Epithelial cell of prostate (primary cell): Measurements from ENCODE around the gene PSMB7.

Experiments used
- DNase-seq: peaks from one replicate; pipeline ENCODE4 v3.0.0-alpha.2; 2011; ENCODE audit warnings: low read depth, low spot score
- H3K27ac ChIP-seq: fragments of 450-650 bp; 2 replicates; pipeline ENCODE4 v1.5.1; 2017; ENCODE audit warnings: mild to moderate bottlenecking

Gene PSMB7

GRCh38 chr9:124363326-124364096, 51.7 kb downstream of the PSMB7 start:
- no peak for DNase-seq
- no peak overlapping the region for H3K27ac ChIP-seq

DNA sequence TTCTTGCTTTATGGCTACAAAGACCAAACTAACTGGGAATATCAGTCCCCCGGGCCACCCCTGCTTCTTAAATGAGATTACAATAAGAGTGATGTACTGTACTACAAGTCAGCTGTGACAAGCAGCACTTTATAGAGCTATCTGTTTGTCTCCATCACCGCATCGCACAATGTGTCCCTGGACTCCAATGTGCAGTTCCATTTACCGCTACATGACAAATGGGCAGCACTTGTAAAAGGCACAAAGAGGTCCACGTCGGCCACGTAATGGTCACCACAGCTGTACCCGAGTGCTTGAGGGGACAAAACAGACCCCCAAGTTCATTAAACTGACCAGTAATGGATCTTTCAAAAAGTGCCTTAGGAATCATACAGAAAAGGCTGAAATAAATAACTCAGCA, 54.1 kb downstream of the PSMB7 start:
- no peak overlapping the region for H3K27ac ChIP-seq
- no peak for DNase-seq

- no peak for DNase-seq
- H3K27ac ChIP-seq = no peak overlapping the region
These were observed 55.2 kb downstream of the PSMB7 start for GRCh38 chr9:124359855-124360678.

- no peak for DNase-seq
- H3K27ac ChIP-seq = no peak overlapping the region
These were observed 55.8 kb downstream of the PSMB7 start for GRCh38 chr9:124359426-124359825.

- DNase-seq = no peak
- H3K27ac ChIP-seq = no peak overlapping the region
These were observed 56.6 kb downstream of the PSMB7 start for GRCh38 chr9:124358631-124359030.

DNA sequence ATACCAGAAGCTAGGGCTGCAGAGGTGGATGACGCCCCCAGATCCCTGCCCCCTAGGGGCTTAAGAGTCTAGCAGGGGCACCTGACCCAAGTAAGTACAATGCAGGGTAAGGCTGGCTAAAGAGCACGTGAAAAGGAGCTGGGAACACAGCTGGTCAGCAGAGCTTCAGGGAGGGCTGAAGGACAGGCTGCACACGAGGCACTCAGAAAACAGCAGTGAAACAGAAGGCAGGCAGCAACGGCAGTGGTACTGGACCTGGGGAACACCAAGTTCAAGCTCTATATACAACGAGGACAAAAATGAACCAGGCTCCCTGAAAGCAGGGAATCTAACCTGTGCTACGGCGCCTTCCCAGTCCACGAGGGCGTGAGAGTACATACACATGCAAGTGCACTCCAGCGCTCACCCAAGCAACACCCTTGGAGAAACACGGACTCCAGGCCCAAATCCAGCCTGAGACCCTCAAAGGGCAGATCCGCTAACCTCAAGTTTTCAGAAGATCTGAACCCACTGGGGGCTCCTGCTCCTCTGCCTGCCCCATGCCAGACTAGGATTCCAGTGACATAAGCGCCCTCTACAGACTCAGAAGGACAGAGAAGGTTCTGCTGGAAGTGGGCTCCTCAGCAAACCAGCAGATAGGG, 57.4 kb downstream of the PSMB7 start:
- no peak overlapping the region for H3K27ac ChIP-seq
- no peak for DNase-seq

DNA sequence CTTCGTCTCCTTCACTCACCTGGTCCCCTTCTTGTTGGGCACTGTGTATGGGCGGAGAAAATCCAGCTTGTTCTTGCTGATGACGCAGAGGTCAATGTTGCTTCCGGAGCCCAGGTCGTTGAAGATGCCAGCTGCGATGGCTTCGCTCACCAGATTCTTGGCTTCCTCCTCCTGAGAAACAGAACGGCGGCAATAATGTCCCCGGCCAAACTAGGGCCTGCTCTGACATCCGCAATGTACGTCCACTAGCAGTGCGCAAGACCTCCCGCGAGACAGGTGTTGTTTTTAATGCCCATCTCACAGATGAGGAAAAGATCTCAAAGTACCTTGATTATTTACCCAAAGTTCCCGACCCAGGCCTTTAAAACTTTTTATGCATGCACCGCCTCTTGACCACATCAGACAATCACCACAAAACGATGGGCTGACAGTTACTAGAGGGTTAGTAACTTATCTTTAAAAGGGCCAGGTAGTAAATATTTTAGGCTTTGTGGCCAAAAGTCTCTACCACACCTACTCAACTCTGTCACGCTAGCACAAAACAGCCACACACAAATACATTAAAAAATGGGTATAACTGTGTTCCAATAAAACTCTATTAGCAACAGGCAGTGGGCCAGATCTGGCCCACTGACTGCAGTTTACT, 58.4 kb downstream of the PSMB7 start:
- DNase-seq = no peak
- no peak overlapping the region for H3K27ac ChIP-seq

DNA sequence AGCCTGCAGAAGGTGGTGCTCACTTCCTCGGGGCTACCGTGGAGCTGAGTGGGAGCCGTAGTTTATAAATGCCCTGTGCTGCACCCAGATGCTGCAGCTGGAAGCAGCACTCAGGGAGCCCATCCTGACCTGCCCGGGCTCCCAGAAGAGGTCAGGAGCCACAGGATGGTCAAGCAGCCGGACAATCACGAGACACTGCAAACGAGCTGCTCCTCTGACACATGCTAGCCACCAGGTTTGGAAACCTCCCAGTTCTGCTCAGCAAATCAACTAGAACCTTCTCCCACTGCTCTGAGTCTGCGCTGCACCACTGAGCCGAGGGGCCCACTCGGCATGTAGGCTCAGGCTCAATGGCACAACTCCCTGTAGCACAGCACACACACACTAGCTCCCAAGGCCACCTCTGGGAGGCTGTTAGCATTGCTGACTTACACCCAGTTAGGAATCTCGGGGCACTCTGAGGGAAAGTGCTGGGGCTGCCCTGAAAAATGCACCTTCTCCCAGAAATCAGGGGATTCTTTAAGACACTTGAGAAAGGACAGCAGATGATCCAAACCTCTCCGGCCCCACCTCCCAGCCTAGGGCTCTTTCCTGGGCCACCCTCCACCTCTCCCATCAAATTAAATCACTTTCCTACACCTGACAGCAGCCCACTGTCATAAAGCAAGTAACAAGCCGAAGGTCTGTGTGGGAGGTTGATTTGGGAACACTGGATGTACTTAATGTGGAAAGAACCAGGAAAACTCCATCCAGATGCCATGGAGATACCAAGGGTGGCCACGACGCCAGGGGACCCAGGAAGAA, 59.1 kb downstream of the PSMB7 start:
- no peak for DNase-seq
- H3K27ac ChIP-seq = no peak overlapping the region

- H3K27ac ChIP-seq = no peak overlapping the region
- DNase-seq = no peak
These were observed 60.0 kb downstream of the PSMB7 start for GRCh38 chr9:124355039-124355940.

DNA sequence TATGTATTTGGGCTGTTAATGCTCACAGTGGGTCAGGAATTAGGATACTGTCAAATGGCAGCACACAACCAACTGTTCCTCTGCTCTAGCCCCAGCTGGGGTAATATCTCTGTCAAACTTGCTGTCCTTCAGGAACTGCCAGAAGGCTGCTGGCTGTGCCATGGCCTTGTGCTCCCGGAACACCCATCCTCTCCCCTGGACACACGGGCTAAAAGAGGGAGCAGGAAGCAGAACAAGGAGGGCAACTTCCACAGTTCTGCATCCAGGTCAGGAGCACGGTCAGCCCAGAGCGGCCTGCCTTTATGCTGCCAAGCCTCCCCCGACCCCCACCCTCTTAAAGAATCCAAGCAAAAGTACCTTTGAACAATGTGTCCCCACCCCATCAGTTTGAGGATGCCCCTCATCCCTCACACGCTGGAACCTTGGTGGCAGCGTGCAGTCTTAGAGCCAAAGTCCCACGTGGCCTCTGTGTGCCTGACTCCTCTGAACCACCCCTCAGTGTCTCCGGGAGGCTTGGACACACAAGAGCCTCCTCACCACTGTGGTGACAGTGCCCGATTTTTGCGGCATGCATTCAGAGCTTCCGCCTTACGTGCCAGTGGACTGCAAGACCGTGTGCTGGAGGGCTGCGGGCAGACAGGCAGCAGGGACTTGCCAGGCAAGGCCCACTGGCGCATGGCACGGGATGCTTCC, 60.8 kb downstream of the PSMB7 start:
- DNase-seq = no peak
- no peak overlapping the region for H3K27ac ChIP-seq

DNA sequence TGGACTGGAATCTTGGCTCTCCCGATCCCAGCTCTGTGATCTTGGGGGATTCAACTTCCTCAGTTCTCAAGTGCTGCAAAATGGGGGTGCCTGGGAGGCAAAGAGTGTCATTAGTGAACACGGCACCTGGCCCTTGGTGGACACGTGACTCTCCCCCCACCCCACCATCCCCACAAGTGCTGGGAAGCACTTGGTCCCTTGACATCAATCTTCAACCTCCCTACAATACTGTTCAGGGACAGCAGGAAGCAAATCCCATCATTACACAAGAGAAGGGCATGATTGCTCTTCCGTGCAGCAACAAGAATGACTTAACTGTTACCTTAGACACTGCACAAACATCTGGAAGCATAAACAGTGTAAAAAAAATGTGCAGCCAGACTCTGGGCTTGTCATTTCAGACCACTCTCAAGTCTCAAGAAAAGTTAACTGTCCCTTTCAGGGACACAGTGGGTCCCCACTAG, 61.4 kb downstream of the PSMB7 start:
- no peak for DNase-seq
- H3K27ac ChIP-seq = no peak overlapping the region

- no peak for DNase-seq
- H3K27ac ChIP-seq = no peak overlapping the region
These were observed 62.0 kb downstream of the PSMB7 start for GRCh38 chr9:124353166-124353768.

DNA sequence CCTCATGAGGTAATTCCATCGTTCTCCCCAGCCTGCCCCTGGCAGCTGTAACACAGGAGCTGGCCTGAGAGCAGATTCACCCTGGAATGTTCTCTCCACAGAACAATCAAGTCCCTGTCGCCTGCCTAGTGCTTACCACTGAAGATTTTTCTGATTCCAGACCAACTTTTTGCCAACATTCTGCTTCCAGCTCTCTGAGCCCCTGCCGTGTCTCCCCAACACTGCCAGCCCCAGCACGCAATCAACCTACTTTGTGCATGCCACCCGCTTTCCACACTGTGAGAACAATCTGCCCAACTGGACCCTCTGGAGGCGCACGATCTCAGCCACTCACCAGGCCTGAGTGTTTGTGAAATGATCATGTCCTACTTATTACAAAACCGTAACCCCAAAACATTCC, 62.6 kb downstream of the PSMB7 start:
- no peak for DNase-seq
- no peak overlapping the region for H3K27ac ChIP-seq

DNA sequence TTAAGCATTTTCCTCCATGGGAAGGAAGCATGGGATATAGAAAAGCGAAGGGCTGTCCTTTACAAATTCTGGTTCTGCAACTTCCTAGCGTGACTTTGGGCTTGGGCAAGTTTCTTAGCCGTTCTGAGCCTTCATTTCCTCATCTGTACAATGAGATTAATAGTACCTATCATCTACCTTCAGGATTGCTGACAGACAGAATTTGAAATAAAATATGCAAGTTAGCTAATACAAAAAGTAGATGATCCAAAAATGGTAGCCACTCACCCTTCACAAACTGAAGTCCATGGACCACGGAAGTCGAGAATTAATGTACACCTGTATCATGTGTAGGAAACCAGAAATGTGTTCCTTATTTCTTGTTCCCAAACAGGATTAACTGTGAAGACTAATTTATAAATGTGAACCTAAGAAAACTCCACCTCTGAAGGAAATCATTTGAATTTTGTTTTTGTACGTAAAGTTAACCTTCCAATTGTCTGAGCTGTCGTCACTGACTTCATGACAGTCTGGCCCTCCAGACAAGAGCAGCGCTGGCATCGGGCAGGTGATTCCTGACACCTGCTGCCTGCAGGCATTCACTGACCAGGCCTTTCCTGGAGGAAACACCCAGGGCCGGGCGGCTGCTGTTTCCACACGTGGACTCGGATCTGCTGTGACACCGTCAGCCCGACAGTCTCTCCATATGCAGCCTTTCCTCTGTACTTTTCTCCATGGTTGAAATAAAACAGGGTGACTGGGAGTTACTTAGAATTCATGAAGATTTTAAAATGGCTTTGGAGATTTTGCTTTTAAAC, 63.4 kb downstream of the PSMB7 start:
- H3K27ac ChIP-seq = no peak overlapping the region
- no peak for DNase-seq

- no peak for DNase-seq
- no peak overlapping the region for H3K27ac ChIP-seq
These were observed 64.6 kb downstream of the PSMB7 start for GRCh38 chr9:124350494-124351263.
